Right hindlimb (tissue), 1 donor: ENCODE results near the gene STPG2.
"Not testable (repeated sequence)": the region's sequence is repeated elsewhere in the genome, so short reads cannot be mapped to it uniquely, and the experiment has no call there.

ENCODE experiments used
- DNase-seq: peaks from one replicate; pipeline ENCODE4 v3.0.0-alpha.2; 2018

The STPG2 gene

GRCh38 chr4:97605932-97606331, 537.3 kb downstream of the STPG2 start:
- no peak for DNase-seq

DNA sequence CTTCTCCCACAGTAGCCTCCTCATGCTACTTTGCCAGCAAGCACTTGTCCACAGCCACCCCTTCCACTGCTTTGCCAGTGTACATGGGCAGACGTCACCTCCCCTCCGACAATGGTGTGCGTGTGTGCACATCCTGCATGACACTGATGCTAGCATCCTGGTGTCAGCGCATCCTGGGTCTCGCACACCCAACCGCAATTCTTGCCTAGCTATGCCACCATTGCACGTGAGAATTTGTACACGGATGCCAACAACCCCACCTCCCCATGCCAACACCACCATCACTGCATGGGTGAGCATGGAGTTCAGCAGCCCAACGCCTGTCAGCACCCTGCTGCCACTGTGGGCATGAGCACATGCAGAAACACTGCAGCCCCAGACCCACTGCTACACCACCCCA, 550.0 kb downstream of the STPG2 start:
- no peak for DNase-seq

- no peak for DNase-seq
These were observed 553.0 kb downstream of the STPG2 start for GRCh38 chr4:97590266-97590665.

DNA sequence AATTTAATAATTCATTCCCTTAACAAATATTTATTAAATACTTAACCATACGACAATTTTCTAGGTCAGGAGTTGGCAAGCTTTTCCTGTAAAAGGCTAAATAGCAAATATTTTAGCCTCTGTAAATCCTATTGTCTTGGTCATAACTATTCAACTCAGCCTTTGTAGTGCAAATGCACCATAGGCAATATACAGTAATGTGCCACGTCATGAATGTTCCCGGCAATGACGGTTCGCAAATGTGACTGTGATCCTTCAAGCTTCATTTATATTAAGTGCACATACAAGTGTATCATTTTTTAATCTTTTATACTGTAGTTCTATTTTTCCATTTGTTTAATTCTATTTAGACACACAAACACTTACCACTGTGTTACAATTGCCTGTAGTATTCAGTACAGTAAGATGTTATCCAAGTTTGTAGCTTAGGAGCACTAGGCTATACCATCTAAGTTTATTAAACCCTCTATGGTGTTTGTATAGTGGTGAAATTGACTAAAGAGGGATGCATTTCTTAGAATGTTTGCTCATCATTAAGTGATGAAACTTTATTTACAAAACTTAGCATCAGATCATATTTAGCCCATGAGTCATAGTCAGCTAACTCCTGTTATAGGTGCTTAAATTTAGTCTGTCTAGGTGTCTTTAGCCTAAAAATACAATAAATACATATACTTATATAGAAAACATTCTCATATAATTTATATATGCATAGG, 553.6 kb downstream of the STPG2 start:
- no peak for DNase-seq

DNA sequence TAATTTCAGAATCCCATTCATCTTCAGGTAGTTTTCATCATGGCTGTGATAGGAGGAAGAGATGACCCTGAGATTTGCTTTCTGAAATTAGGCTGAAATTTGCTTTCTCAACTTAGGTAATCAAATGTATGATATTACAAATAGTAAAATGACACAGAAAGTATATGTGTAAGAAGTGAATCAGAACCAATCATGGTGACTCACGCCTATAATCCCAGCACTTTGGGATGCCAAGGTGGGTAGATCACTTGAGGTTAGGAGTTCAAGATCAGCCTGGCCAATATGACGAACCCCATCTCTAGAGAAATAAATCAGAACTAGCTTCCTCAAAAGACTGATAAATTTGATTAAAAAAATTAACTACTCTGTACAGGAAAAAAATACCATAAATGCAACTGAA, 555.4 kb downstream of the STPG2 start:
- DNase-seq: no peak

DNA sequence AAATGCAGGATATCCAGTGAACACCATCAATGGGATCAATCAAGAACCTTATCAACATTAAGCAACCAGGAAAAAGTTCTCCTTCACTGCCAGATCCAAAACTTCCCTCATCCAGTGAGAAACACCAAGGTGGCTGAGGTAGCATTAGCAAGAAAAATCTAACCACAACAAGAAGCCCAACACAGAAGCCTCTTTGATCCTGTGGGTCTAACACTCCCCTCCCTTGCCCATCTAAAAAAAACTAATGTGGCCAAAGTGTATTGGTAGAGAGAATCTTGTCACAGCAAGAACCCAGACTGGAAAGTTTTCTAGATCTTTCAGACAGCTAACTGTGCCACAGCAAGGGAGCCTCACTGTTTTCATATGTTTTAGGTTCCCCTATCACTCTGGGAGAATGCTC, 558.0 kb downstream of the STPG2 start:
- DNase-seq: no peak

DNA sequence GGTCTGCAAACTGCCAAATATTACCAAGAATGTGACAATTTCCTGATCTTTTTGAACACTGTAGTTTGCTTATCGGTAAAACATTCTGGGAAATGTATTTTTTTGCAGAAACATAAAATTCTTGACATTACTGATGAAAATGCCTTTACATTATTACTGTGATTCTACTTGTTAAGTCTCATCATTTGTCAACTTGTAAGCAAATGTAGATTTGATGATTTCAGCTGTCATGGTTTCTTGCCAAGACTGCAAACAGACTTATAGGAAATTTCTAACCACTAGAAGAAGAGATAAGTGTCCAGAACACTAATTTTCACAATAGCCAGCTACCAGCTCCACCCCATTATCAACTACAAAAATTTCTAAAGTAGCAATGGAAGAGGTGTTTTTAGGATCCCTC, 560.4 kb downstream of the STPG2 start:
- no peak for DNase-seq

DNA sequence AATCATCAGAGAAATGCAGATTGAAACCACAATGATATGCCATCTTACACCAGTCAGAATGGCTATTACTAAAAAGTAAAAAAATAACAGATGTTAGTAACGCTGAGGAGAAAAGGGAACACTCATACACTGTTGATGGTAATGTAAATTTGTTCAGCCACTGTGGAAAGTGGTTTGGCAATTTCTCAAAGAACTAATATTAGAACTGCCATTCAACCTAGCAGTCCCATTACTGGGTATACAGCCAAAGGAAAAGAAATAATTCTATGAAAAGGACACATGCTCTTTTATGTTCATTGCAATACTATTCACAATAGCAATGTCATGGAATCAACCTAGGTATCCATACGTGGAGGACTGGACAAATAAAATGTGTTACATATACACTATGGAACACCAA, 566.3 kb downstream of the STPG2 start:
- DNase-seq: no peak

DNA sequence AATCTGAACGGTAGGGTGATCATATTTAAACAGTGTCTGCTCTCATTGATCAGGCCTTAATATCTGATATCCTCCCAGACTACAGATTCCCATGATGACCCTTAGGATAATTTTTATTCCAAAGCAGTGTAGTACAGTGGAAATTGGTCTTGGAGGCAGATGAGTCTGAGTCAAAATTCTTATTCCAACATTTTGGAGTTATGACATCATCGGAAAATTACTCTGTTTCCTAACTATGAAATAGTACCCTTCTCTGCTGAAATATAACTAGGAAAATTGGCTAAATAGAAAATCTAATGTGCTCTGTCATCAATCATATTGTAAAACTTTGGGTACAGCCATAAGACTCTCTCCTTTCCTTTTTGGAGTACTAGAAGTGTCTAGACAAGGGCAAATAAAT, 583.3 kb downstream of the STPG2 start:
- DNase-seq: no peak

DNA sequence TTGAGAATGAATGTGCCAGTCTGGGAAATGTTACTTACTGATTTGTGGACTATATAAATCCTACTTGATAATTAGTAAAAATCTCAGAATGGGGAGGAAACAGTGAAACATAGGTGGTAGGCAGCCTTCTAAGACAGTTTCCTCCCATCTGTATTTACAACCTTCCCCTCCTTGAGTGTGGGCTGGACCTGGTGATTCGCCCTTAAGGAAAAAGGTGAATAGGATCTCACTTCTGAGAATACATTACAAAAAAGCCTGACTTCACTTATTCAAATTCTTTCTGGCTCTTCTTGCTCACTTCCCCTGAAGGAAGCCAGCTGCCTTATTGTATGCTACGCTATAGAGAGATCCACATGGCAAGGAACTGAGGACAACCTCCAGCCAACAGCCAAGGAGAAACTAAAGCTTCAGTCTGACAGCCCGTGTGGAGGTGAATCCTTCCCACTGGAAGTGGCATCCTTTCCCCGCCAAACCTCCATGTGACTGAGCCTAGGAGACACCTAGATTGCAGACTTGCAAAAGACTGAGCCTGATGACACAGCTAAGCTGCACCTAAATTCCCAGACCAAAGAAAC, 585.0 kb downstream of the STPG2 start:
- no peak for DNase-seq

GRCh38 chr4:97550637-97551036, 592.6 kb downstream of the STPG2 start:
- DNase-seq: not testable (repeated sequence)

DNA sequence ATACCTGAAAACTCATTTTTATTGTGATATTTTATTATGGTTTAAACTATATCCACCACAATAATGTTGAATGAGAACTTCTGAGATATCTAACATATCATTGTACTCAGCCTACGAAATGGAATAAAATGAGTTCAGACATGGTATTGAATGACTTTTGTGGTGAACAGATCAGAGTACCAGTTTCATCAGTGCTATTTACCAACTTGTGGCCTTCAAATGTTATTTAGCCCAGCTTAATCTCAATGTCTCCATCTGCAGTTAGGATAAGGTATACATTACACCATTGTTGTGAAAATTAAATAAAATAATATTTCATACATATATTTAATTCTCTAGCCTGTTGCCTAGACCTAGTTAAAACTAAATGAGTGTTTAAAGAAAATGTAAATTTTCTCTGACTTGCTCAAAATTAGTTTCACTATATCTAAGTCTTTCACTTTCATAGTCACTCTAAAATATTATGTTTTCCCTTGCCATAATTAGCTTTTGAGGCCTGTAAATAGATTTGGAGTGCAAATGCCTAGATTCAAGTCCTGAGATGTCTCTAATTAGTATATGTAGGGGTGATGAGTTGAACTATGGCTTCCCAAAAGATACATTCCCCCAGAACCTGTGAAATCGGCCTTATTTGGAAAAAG, 594.2 kb downstream of the STPG2 start:
- no peak for DNase-seq

- no peak for DNase-seq
These were observed 595.1 kb downstream of the STPG2 start for GRCh38 chr4:97548186-97548585.

DNA sequence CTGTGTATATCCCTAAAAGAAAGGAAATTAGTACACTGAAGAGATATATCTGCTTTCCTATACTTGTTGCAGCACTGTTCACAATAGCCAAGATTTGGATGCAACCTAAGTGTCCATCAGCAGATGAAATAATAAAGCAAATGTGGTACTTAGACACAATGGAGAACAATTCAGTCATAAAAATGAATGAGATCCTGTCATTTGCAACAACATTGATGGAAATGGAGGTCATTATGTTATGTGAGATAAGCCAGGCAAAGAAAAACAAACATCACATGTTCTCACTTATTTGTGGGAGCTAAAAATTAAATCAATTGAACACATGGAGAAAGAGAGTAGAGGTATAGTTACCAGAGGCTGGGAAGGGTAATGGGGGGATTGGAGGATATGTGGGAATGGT, 611.9 kb downstream of the STPG2 start:
- DNase-seq: no peak

GRCh38 chr4:97530676-97531075, 612.6 kb downstream of the STPG2 start:
- no peak for DNase-seq

- DNase-seq: no peak
These were observed 618.0 kb downstream of the STPG2 start for GRCh38 chr4:97525236-97525635.

DNA sequence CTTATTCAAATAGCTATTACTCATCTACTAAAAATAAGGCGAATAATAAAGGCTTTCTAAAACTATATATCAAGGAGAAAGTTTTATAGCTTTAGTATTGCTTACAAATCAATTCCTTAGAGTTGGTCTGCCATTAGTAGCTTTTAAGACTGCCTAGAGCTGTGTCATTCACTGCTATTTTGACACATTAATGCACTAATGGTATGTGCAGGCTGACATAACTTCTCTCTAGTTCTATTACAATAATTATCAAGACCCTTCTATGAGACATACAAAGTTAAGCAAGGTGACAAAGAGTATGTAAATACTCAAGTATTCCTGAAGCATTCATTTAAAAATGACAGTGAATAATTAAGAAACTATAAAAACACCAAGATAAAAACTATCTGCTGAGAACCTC, 625.3 kb downstream of the STPG2 start:
- DNase-seq: no peak

DNA sequence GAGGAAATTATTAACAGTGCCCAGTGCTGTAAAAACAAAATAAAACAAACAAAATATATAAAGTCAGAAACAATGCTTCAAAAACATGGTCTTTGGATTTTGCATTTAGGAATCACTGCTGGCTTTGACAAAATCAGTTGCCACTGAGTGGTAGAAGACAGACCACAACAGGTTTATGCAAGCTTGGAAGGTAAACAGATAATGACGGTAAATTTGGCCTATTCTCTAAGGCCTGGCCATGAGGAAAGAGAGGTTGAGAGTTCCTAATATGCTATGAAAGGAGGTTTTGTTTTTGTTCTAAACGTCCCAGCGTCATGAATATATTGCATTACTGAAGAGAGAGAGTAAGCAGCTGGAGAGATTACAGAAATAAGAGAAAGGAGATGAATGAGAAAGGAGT, 629.4 kb downstream of the STPG2 start:
- DNase-seq: no peak
